Chondrocyte (in vitro differentiated cells): ENCODE data around the gene CDC37L1. TPM values are rescaled to one million over a fixed set of nuclear protein-coding genes. Genes with fewer than 3 reads are reported as not detected.
A peak's percentile ranks its signal among the peaks of the same experiment; 100 is the strongest.

ENCODE experiments used
- DNase-seq: peaks from one replicate; pipeline ENCODE4 v3.0.0; 2021; ENCODE audit warnings: mixed read lengths, low spot score
- H3K27ac Mint-ChIP-seq: one replicate; pipeline ENCODE4 v1.8.0; 2021; ENCODE audit warnings: mild to moderate bottlenecking, moderate library complexity, mixed read lengths; ENCODE audit not compliant: unreplicated experiment
- H3K27me3 Mint-ChIP-seq: 2 replicates; pipeline ENCODE4 v1.8.0; 2021; ENCODE audit warnings: low read depth, mixed read lengths
- H3K36me3 Mint-ChIP-seq: 2 replicates; pipeline ENCODE4 v1.8.0; 2021; ENCODE audit warnings: low read depth, mixed read lengths
- H3K4me1 Mint-ChIP-seq: 2 replicates; pipeline ENCODE4 v1.8.0; 2021; ENCODE audit warnings: low read depth, mild to moderate bottlenecking, mixed read lengths
- H3K4me3 Mint-ChIP-seq: one replicate; pipeline ENCODE4 v1.8.0; 2021; ENCODE audit warnings: mild to moderate bottlenecking, moderate library complexity, mixed read lengths; ENCODE audit not compliant: unreplicated experiment
- H3K9me3 Mint-ChIP-seq: 2 replicates; pipeline ENCODE4 v1.8.0; 2021; ENCODE audit warnings: low read depth, mixed read lengths
- total RNA-seq: library from RNA; stranded (reverse); gene quantifications from 3 replicates; pipeline ENCODE4 v1.2.1, GENCODE V29; 2021
- TF ChIP-seq, protein P1 (sequence below): fragments of 200-600 bp; sonication (generic); IDR thresholded peaks from 2 replicates; pipeline ENCODE4 v1.5.0; 2021; ENCODE audit warnings: antibody characterized with exemption, mild to moderate bottlenecking, moderate library complexity

CDC37L1 gene
- total RNA-seq, 1 donor from 2014 or later: 17.0 TPM

- H3K4me3 Mint-ChIP-seq: peak overlapping the region; percentile 93
- no peaks in the 10 kb centered on the region for H3K9me3 Mint-ChIP-seq
- H3K27me3 Mint-ChIP-seq: no peaks in the 10 kb centered on the region
- H3K4me1 Mint-ChIP-seq: peaks cover 47% of the 10 kb centered on the region
- no peak overlapping the region for H3K27ac Mint-ChIP-seq
- DNase-seq: no peak
- TF ChIP-seq, protein P1, sequence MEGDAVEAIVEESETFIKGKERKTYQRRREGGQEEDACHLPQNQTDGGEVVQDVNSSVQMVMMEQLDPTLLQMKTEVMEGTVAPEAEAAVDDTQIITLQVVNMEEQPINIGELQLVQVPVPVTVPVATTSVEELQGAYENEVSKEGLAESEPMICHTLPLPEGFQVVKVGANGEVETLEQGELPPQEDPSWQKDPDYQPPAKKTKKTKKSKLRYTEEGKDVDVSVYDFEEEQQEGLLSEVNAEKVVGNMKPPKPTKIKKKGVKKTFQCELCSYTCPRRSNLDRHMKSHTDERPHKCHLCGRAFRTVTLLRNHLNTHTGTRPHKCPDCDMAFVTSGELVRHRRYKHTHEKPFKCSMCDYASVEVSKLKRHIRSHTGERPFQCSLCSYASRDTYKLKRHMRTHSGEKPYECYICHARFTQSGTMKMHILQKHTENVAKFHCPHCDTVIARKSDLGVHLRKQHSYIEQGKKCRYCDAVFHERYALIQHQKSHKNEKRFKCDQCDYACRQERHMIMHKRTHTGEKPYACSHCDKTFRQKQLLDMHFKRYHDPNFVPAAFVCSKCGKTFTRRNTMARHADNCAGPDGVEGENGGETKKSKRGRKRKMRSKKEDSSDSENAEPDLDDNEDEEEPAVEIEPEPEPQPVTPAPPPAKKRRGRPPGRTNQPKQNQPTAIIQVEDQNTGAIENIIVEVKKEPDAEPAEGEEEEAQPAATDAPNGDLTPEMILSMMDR: no peak
- no peaks in the 10 kb centered on the region for H3K36me3 Mint-ChIP-seq
These were observed 16.2 kb upstream of the CDC37L1 start for GRCh38 chr9:4662989-4663792.

DNA sequence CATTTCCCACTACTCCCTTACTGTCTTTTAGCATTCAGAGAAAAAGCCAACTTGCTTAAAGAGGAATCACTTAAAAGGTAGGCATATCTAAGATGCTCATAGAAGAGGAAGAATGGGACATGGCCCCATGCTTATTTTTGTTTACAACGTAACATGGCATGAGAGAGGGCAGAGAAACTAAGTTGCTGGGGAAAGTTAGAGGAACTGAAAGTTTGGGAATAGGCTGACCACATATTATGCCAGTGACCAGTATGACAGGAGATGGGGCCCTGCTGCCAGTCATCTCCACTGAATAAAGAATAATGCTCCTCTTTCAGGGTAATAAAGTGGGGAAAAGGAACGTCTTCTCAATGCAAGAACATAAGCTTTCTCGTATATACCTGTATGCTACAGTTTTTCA lies 15.4 kb upstream of the CDC37L1 start:
- TF ChIP-seq, protein P1: no peak
- Mint-ChIP-seq H3K27ac (no peak overlapping the region), H3K4me1 (peaks cover 47% of the 10 kb centered on the region), H3K4me3 (no peak overlapping the region), H3K9me3 (no peaks in the 10 kb centered on the region), H3K27me3 (no peaks in the 10 kb centered on the region), H3K36me3 (no peaks in the 10 kb centered on the region)
- no peak for DNase-seq

- H3K27me3 Mint-ChIP-seq: no peaks in the 10 kb centered on the region
- H3K27ac Mint-ChIP-seq: no peak overlapping the region
- no peak for DNase-seq
- TF ChIP-seq, protein P1: no peak
- no peaks in the 10 kb centered on the region for H3K9me3 Mint-ChIP-seq
- H3K4me1 Mint-ChIP-seq: peaks cover 47% of the 10 kb centered on the region
- no peaks in the 10 kb centered on the region for H3K36me3 Mint-ChIP-seq
- H3K4me3 Mint-ChIP-seq: no peak overlapping the region
These were observed 14.0 kb upstream of the CDC37L1 start for GRCh38 chr9:4665357-4665756.

- no peak for DNase-seq
- Mint-ChIP-seq H3K4me1 (peaks cover 45% of the 10 kb centered on the region), H3K27me3 (no peaks in the 10 kb centered on the region), H3K36me3 (no peaks in the 10 kb centered on the region), H3K27ac (peak within 1 kb of the TSS; percentile 53), H3K9me3 (no peaks in the 10 kb centered on the region), H3K4me3 (peak within 1 kb of the TSS; percentile 73)
- TF ChIP-seq, protein P1: peak; percentile 59
These were observed 13.2 kb upstream of the CDC37L1 start, which contains the start of gene SPATA6L for GRCh38 chr9:4666042-4666699. Gene SPATA6L (minus strand): TSS chr9:4666480. CDS start chr9:4666250, 230 bp downstream.

DNA sequence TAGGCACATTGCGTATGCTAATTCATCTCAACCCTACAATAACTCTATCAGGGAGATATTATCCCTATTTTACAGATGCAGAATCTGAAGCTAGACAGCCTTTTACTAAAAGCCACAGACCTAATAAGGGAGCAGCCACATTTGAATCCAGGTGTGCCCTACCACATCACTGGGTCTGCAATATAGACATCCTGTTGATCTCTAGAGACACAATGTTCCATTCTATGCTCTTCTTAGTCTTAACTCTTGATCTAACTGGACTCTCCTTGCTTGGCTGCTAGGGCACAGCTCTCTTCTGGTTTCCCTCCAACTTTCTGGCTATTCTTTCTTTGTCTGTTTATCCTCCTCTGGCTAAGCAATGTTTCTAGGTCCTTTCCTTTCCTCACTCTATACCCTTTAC lies 11.7 kb upstream of the CDC37L1 start:
- Mint-ChIP-seq H3K4me1 (peaks cover 32% of the 10 kb centered on the region), H3K36me3 (no peaks in the 10 kb centered on the region), H3K27me3 (no peaks in the 10 kb centered on the region), H3K9me3 (no peaks in the 10 kb centered on the region), H3K4me3 (no peak overlapping the region), H3K27ac (no peak overlapping the region)
- TF ChIP-seq, protein P1: no peak
- no peak for DNase-seq
